Fibroblast of villous mesenchyme (primary cell): ENCODE data around the gene INPP1. TPM values are rescaled to one million over a fixed set of nuclear protein-coding genes. Genes with fewer than 3 reads are reported as not detected.

Source experiments
- DNase-seq: peaks from one replicate; pipeline ENCODE4 v3.0.0-alpha.2; 2010; ENCODE audit warnings: low read depth
- H3K4me3 ChIP-seq: 2 replicates; pipeline ENCODE4 v1.5.1; 2011; ENCODE audit warnings: low read depth, mild to moderate bottlenecking, low read length
- CTCF ChIP-seq: IDR thresholded peaks from 2 replicates; pipeline ENCODE4 v1.5.1; 2012; ENCODE audit warnings: low read depth, mild to moderate bottlenecking, low read length; ENCODE audit not compliant: insufficient read depth
- total RNA-seq: library from RNA; depleted of rRNA; stranded (reverse); fragments of >200 nt; gene quantifications from 2 replicates; pipeline ENCODE4 v1.2.3, GENCODE V29; 2012

INPP1 gene
- total RNA-seq, 1 donor, result 14.2 TPM

DNA sequence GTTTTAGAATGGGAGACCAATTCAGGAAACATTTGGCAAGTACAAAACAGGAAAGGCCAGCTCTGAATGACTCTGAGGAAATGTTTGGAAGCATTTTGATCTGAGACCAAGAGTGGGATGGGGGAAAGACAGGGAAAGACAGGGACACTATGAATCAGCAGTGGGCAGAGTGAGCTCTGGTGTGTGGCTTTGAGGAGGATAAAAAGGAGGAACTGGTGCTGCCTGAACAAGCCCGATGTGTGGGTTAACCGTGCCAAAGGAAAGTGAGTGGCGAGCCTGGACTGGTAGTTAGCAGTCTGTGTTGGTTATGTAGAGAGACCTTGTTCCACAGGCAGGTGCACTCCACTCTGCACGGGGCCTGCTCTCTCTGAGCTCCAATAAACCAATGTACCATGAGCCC is 70.0 kb downstream of the INPP1 start:
- TF ChIP-seq CTCF, result no peak
- DNase-seq, result no peak
- H3K4me3 ChIP-seq, result no peak overlapping the region

DNA sequence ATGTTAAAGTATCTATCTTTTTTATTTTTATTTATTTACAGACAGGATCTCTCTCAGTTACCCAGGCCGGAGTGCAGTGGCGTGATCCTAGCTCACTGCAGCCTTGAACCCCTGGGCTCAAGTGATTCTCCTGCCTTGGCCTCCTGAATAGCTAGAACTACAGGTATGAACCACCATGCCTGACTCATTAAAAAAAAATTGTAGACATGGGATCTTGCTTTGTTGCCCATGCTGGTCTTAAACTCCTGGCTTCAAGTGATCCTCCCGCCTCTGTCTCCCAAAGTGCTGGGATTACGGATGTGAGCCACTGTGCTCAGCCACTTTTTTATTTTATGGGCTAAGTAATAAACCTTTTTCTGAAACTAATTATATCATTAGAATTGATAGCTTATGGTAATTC is 71.9 kb downstream of the INPP1 start:
- no peak for TF ChIP-seq CTCF
- H3K4me3 ChIP-seq, result no peak overlapping the region
- DNase-seq, result no peak

- H3K4me3 ChIP-seq, result no peak overlapping the region
- TF ChIP-seq CTCF, result no peak
- no peak for DNase-seq
These were observed 72.7 kb downstream of the INPP1 start for GRCh38 chr2:190415794-190416775.

DNA sequence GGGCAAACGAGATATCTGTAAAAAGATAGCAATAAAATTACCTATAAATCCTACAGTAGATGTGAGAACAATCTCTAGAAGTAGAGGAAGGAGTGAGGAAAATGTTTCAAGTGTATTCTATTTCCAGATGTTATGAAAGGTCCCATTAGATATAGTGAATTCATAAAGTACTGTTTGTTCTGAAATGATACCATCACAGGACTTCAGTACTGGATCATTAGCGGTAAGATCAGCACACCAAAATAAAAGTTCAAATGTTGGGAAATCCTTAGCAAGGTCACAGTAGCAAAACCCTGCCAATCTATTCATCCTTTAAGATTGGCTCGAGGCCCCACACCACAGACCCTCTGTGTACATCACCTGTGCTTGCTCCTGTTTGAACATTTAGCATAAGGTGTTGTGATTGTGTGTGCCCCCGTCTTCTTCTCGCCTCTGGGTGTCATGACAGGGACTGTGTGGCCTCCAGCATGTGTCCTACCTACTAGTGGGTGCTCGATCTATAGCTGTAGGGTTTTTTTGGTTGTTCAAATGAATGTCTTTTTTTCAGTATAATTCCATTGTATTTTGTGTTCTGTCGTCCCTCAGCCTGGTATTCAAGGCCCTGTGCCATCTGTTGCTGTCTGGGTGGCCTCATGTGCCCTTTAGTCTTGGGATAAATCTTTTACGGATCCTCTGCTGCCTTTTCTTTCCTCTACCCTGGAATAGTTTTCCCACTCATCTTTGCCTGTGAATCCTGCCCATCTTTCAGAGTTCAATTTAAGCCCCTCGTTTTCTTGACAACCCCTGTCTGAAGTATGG is 73.9 kb downstream of the INPP1 start:
- TF ChIP-seq CTCF, result no peak
- no peak for DNase-seq
- no peak overlapping the region for H3K4me3 ChIP-seq

DNA sequence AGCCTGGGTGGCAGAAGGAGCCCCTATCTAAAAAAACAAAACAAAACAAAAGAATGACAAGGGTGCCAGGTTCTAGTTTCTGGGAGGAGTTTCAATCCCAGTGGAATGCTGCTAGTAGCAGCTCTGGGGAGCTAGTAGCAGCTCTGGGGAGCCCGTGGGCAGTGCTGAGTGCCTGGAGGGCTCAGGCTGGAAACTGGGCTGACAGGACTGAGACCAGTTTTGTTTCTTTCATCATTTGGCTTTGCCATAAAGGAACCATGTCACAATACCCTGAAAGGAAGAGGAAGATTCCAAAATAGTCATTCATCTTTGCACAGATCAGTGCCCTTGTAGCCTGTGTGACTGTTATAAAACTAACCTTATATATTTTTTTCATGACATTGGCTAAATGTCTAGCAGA is 75.3 kb downstream of the INPP1 start:
- no peak for DNase-seq
- no peak overlapping the region for H3K4me3 ChIP-seq
- TF ChIP-seq CTCF, result no peak

- H3K4me3 ChIP-seq, result no peak overlapping the region
- DNase-seq, result peak; percentile 30
- no peak for TF ChIP-seq CTCF
These were observed 77.4 kb downstream of the INPP1 start for GRCh38 chr2:190420801-190421200.

Other genes starting within 250 kb of the INPP1 start
- gene HIBCH, start 23.8 kb upstream of the INPP1 start, total RNA-seq, result 13.5 and 18.6 TPM in 2 replicates
- 7.1 and 14.7 TPM in 2 replicates for gene MFSD6, start 64.8 kb downstream of the INPP1 start, total RNA-seq
- 3.9 and 5.6 TPM in 2 replicates for gene NEMP2, start 191.1 kb downstream of the INPP1 start, total RNA-seq